ENCODE measurements around the gene NOLC1. TPM values are rescaled to one million over a fixed set of nuclear protein-coding genes. Genes with fewer than 3 reads are reported as not detected.
A peak's percentile ranks its signal among the peaks of the same experiment; 100 is the strongest.

Gene NOLC1
- total RNA-seq, 2 experiments from 2014 or later: 206 to 283 TPM

GRCh38 chr10:102121739-102122372 is 30.3 kb upstream of the NOLC1 start:
- ChIA-PET CTCF (interaction anchor here (0.8 to 3.9 kb wide), 3 partner anchors 10 to 48 kb away, joined by 3 to 22 read pairs (median 5); partner anchors contain the start of genes NOLC1 and PPRC1), POLR2A (interaction anchor here (0.6 kb wide), 1 partner anchor 8 kb away, joined by 4 read pairs; no protein-coding TSS in a partner anchor)
- intact Hi-C loops (cut with DNase I, micrococcal nuclease): loop anchor here in 1 of 2 experiments (2.0 kb wide), 1 partner anchor 523 kb away; the partner anchor contains the start of gene TRIM8
- H3K36me3 Mint-ChIP-seq (ENCODE audit: low read depth): no peaks in the 10 kb centered on the region
- H3K4me1 Mint-ChIP-seq: peaks cover 36% of the 10 kb centered on the region
- DNase-seq: no peak
- no peak for ATAC-seq
- no peaks in the 10 kb centered on the region for H3K27me3 Mint-ChIP-seq
- H3K4me3 Mint-ChIP-seq: peak overlapping the region; percentile 81
- no peaks in the 10 kb centered on the region for H3K9me3 Mint-ChIP-seq (ENCODE audit: low read depth)
- no peak overlapping the region for H3K27ac Mint-ChIP-seq

- H3K4me1 Mint-ChIP-seq: peaks cover 30% of the 10 kb centered on the region
- intact Hi-C loops (cut with DNase I, micrococcal nuclease): no loop called here
- ChIA-PET CTCF (interaction anchor here (0.7 to 3.9 kb wide), 5 partner anchors 9 to 91 kb away, joined by 3 to 22 read pairs (median 4); partner anchors contain the start of gene PPRC1), POLR2A (interaction anchor here (0.6 kb wide), 1 partner anchor 9 kb away, joined by 4 read pairs; no protein-coding TSS in a partner anchor)
- no peak overlapping the region for H3K4me3 Mint-ChIP-seq
- H3K27me3 Mint-ChIP-seq: no peaks in the 10 kb centered on the region
- ATAC-seq (no peak), DNase-seq (no peak)
- no peak overlapping the region for H3K27ac Mint-ChIP-seq
- no peaks in the 10 kb centered on the region for H3K36me3 Mint-ChIP-seq (ENCODE audit: low read depth)
- no peaks in the 10 kb centered on the region for H3K9me3 Mint-ChIP-seq (ENCODE audit: low read depth)
Observed at GRCh38 chr10:102122450-102122849, 29.7 kb upstream of the NOLC1 start.

- peaks cover 23% of the 10 kb centered on the region for H3K4me1 Mint-ChIP-seq
- H3K4me3 Mint-ChIP-seq: no peak overlapping the region
- no peak for DNase-seq
- CTCF ChIA-PET: interaction anchor here (0.7 to 3.9 kb wide), 6 partner anchors 9 to 1805 kb away, joined by 3 to 22 read pairs (median 4); partner anchors contain the start of gene PPRC1
- no peaks in the 10 kb centered on the region for H3K36me3 Mint-ChIP-seq (ENCODE audit: low read depth)
- no peaks in the 10 kb centered on the region for H3K27me3 Mint-ChIP-seq
- POLR2A ChIA-PET: interaction anchor here (0.8 kb wide), 1 partner anchor 29 kb away, joined by 4 read pairs; the partner anchor contains the start of gene NOLC1
- no peak overlapping the region for H3K27ac Mint-ChIP-seq
- H3K9me3 Mint-ChIP-seq (ENCODE audit: low read depth): no peaks in the 10 kb centered on the region
- intact Hi-C loops (cut with DNase I, micrococcal nuclease): no loop called here
- ATAC-seq: no peak
Observed at GRCh38 chr10:102123223-102123622, 29.0 kb upstream of the NOLC1 start.

- DNase-seq: no peak
- no peaks in the 10 kb centered on the region for H3K27me3 Mint-ChIP-seq
- POLR2A ChIA-PET: interaction anchor here (0.6 to 1.4 kb wide), 3 partner anchors 16 to 78 kb away, joined by 3 read pairs; partner anchors contain the start of gene NOLC1
- no peaks in the 10 kb centered on the region for H3K9me3 Mint-ChIP-seq (ENCODE audit: low read depth)
- CTCF ChIA-PET: interaction anchor here (0.6 to 2.5 kb wide), 15 partner anchors 10 to 551 kb away, joined by 3 to 22 read pairs (median 5); partner anchors contain the start of genes LDB1 and NOLC1
- peaks cover 29% of the 10 kb centered on the region for H3K4me1 Mint-ChIP-seq
- H3K36me3 Mint-ChIP-seq (ENCODE audit: low read depth): peaks cover 26% of the 10 kb centered on the region
- intact Hi-C loops (cut with DNase I, micrococcal nuclease): loop anchor here (1.0 to 5.0 kb wide), 12 partner anchors 11 to 723 kb away; partner anchors contain the start of genes ACTR1A (in 2 of the 2), ARMH3 (in 2 of the 2), HPS6 (in 2 of the 2) and LDB1 (in 2 of the 2)
- peak overlapping the region; percentile 94 for H3K4me3 Mint-ChIP-seq
- H3K27ac Mint-ChIP-seq: peak overlapping the region; percentile 94
- no peak for ATAC-seq
Observed at GRCh38 chr10:102131286-102132170, 20.7 kb upstream of the NOLC1 start.

GRCh38 chr10:102132193-102132562 is 20.0 kb upstream of the NOLC1 start:
- POLR2A ChIA-PET: interaction anchor here (0.6 to 1.4 kb wide), 4 partner anchors 12 to 314 kb away, joined by 3 to 4 read pairs (median 3); partner anchors contain the start of gene NOLC1
- DNase-seq: no peak
- Mint-ChIP-seq H3K27me3 (no peaks in the 10 kb centered on the region), H3K36me3 (ENCODE audit: low read depth) (peaks cover 27% of the 10 kb centered on the region), H3K4me3 (peak overlapping the region; percentile 94), H3K9me3 (ENCODE audit: low read depth) (no peaks in the 10 kb centered on the region), H3K4me1 (peaks cover 33% of the 10 kb centered on the region), H3K27ac (peak overlapping the region; percentile 94)
- CTCF ChIA-PET: interaction anchor here (0.6 to 2.5 kb wide), 16 partner anchors 10 to 551 kb away, joined by 3 to 22 read pairs (median 4); partner anchors contain the start of genes LDB1 and NOLC1
- no peak for ATAC-seq
- intact Hi-C loops (cut with DNase I, micrococcal nuclease): loop anchor here (1.0 to 5.0 kb wide), 12 partner anchors 12 to 723 kb away; partner anchors contain the start of genes ACTR1A (in 2 of the 2), ARMH3 (in 2 of the 2), HPS6 (in 2 of the 2) and LDB1 (in 2 of the 2)

GRCh38 chr10:102132563-102133372 is 19.4 kb upstream of the NOLC1 start, which contains the start of gene PPRC1:
TSS of gene PPRC1 (plus strand) at chr10:102133040. CDS start at chr10:102133069, 29 bp downstream.
- no peaks in the 10 kb centered on the region for H3K27me3 Mint-ChIP-seq
- POLR2A ChIA-PET: interaction anchor here (0.6 to 1.4 kb wide), 4 partner anchors 11 to 313 kb away, joined by 3 to 4 read pairs (median 3); partner anchors contain the start of gene NOLC1
- peak within 1 kb of the TSS; percentile 94 for H3K4me3 Mint-ChIP-seq
- DNase-seq (peak; percentile 99), ATAC-seq (peak; percentile 96)
- CTCF ChIA-PET: interaction anchor here (0.6 to 2.5 kb wide), 15 partner anchors 11 to 287 kb away, joined by 3 to 22 read pairs (median 4); partner anchors contain the start of genes LDB1 and NOLC1
- H3K4me1 Mint-ChIP-seq: peaks cover 38% of the 10 kb centered on the region
- no peaks in the 10 kb centered on the region for H3K9me3 Mint-ChIP-seq (ENCODE audit: low read depth)
- peaks cover 31% of the 10 kb centered on the region for H3K36me3 Mint-ChIP-seq (ENCODE audit: low read depth)
- H3K27ac Mint-ChIP-seq: peak within 1 kb of the TSS; percentile 94
- intact Hi-C loops (cut with DNase I, micrococcal nuclease): loop anchor here (1.0 to 5.0 kb wide), 14 partner anchors 12 to 722 kb away; partner anchors contain the start of genes ACTR1A (in 2 of the 2), ARMH3 (in 2 of the 2), GBF1 (in 2 of the 2) and HPS6 (in 2 of the 2)

- peaks cover 38% of the 10 kb centered on the region for H3K4me1 Mint-ChIP-seq
- ATAC-seq: peak; percentile 21
- H3K36me3 Mint-ChIP-seq (ENCODE audit: low read depth): peaks cover 35% of the 10 kb centered on the region
- H3K27ac Mint-ChIP-seq: peak overlapping the region; percentile 94
- peak overlapping the region; percentile 94 for H3K4me3 Mint-ChIP-seq
- H3K9me3 Mint-ChIP-seq (ENCODE audit: low read depth): no peaks in the 10 kb centered on the region
- no peaks in the 10 kb centered on the region for H3K27me3 Mint-ChIP-seq
- CTCF ChIA-PET: interaction anchor here (1.0 kb wide), 1 partner anchor 20 kb away, joined by 3 read pairs; no protein-coding TSS in a partner anchor
- intact Hi-C loops (cut with DNase I, micrococcal nuclease): loop anchor here (1.0 to 5.0 kb wide), 8 partner anchors 112 to 721 kb away; partner anchors contain the start of genes ARL3 (in 1 of the 2), BORCS7 (in 1 of the 2), FBXL15 (in 1 of the 2) and GBF1 (in 1 of the 2)
- POLR2A ChIA-PET: interaction anchor here (0.5 to 1.3 kb wide), 2 partner anchors 14 to 19 kb away, joined by 3 to 12 read pairs; no protein-coding TSS in a partner anchor
- DNase-seq: peak; percentile 78
Observed at GRCh38 chr10:102133373-102134195, 18.6 kb upstream of the NOLC1 start.

- ATAC-seq (no peak), DNase-seq (no peak)
- Mint-ChIP-seq H3K4me1 (peaks cover 38% of the 10 kb centered on the region), H3K9me3 (ENCODE audit: low read depth) (no peaks in the 10 kb centered on the region), H3K27ac (peak overlapping the region; percentile 94), H3K4me3 (peak overlapping the region; percentile 94), H3K27me3 (no peaks in the 10 kb centered on the region), H3K36me3 (ENCODE audit: low read depth) (peaks cover 43% of the 10 kb centered on the region)
- ChIA-PET CTCF (interaction anchor here (0.9 to 1.0 kb wide), 2 partner anchors 11 to 19 kb away, joined by 3 read pairs; no protein-coding TSS in a partner anchor), POLR2A (interaction anchor here (0.5 to 1.5 kb wide), 3 partner anchors 15 to 19 kb away, joined by 3 to 12 read pairs (median 6); partner anchors contain the start of gene NOLC1)
- intact Hi-C loops (cut with DNase I, micrococcal nuclease): loop anchor here (5.0 kb wide), 2 partner anchors 302 to 508 kb away; partner anchors contain the start of gene TRIM8 (in 1 of the 2)
Observed at GRCh38 chr10:102134416-102134815, 17.8 kb upstream of the NOLC1 start.

- ATAC-seq: no peak
- peak overlapping the region; percentile 32 for H3K4me3 Mint-ChIP-seq
- no peak for DNase-seq
- peak overlapping the region; percentile 82 for H3K27ac Mint-ChIP-seq
- CTCF ChIA-PET: interaction anchor here (0.6 to 4.8 kb wide), 3 partner anchors 13 to 34 kb away, joined by 3 to 13 read pairs (median 4); partner anchors contain the start of gene NOLC1
- POLR2A ChIA-PET: interaction anchor here (1.4 to 1.5 kb wide), 2 partner anchors 11 to 14 kb away, joined by 4 read pairs; no protein-coding TSS in a partner anchor
- intact Hi-C loops (cut with DNase I, micrococcal nuclease): no loop called here
- H3K9me3 Mint-ChIP-seq (ENCODE audit: low read depth): no peaks in the 10 kb centered on the region
- H3K27me3 Mint-ChIP-seq: no peaks in the 10 kb centered on the region
- H3K36me3 Mint-ChIP-seq (ENCODE audit: low read depth): peaks cover 58% of the 10 kb centered on the region
- peaks cover 40% of the 10 kb centered on the region for H3K4me1 Mint-ChIP-seq
Observed at GRCh38 chr10:102135956-102136526, 16.1 kb upstream of the NOLC1 start.
